ENCODE results near the gene F13A1. TPM values are rescaled to one million over a fixed set of nuclear protein-coding genes. Genes with fewer than 3 reads are reported as not detected.

Gene F13A1
- total RNA-seq, 3 donors from 2014 or later, result 11.8 to 134 (median 96.5) TPM

- TF ChIP-seq, protein P1, sequence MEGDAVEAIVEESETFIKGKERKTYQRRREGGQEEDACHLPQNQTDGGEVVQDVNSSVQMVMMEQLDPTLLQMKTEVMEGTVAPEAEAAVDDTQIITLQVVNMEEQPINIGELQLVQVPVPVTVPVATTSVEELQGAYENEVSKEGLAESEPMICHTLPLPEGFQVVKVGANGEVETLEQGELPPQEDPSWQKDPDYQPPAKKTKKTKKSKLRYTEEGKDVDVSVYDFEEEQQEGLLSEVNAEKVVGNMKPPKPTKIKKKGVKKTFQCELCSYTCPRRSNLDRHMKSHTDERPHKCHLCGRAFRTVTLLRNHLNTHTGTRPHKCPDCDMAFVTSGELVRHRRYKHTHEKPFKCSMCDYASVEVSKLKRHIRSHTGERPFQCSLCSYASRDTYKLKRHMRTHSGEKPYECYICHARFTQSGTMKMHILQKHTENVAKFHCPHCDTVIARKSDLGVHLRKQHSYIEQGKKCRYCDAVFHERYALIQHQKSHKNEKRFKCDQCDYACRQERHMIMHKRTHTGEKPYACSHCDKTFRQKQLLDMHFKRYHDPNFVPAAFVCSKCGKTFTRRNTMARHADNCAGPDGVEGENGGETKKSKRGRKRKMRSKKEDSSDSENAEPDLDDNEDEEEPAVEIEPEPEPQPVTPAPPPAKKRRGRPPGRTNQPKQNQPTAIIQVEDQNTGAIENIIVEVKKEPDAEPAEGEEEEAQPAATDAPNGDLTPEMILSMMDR (IDR thresholded peaks at IDR 0.05), result no peak
- H3K9me3 ChIP-seq, result no peaks in the 10 kb centered on the region
- ATAC-seq (no peak), DNase-seq (no peak)
- H3K4me1 ChIP-seq (ENCODE audit: low read depth), result no peaks in the 10 kb centered on the region
- H3K4me3 ChIP-seq, result no peak overlapping the region
- intact Hi-C loops (cut with DNase I, micrococcal nuclease), result no loop called here
- H3K36me3 ChIP-seq (ENCODE audit: low read depth), result no peaks in the 10 kb centered on the region
Measured at GRCh38 chr6:6177754-6178153, 142.7 kb downstream of the F13A1 start.

- H3K4me3 ChIP-seq, result no peak overlapping the region
- DNase-seq, result no peak
- no peak for ATAC-seq
- intact Hi-C loops (cut with DNase I, micrococcal nuclease), result no loop called here
- no peaks in the 10 kb centered on the region for H3K4me1 ChIP-seq (ENCODE audit: low read depth)
- H3K9me3 ChIP-seq, result no peaks in the 10 kb centered on the region
- TF ChIP-seq, protein P1 (IDR thresholded peaks at IDR 0.05), result no peak
- no peaks in the 10 kb centered on the region for H3K36me3 ChIP-seq (ENCODE audit: low read depth)
Measured at GRCh38 chr6:6176586-6177228, 143.8 kb downstream of the F13A1 start.

DNA sequence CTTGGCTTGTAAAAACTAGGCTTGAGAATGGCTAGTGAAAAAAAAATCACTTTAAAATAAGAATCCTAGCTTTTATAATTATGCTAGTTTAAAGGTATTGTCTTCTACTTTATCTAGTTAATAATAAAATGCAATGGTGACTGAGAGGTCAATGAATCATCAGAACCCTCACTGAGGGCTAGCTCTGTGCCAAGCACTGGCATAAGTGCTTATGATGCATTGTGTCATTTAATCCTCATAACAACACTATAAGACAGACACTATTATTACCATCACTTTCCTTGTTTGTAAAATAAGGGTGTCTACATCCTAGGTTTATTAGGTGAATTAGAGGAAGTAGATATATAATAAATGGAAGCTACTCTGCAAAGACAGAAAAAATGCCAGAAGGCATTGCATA lies 144.3 kb downstream of the F13A1 start:
- ATAC-seq, result no peak
- DNase-seq, result no peak
- H3K36me3 ChIP-seq (ENCODE audit: low read depth), result no peaks in the 10 kb centered on the region
- TF ChIP-seq, protein P1 (IDR thresholded peaks at IDR 0.05), result no peak
- H3K4me3 ChIP-seq, result no peak overlapping the region
- no peaks in the 10 kb centered on the region for H3K4me1 ChIP-seq (ENCODE audit: low read depth)
- intact Hi-C loops (cut with DNase I, micrococcal nuclease), result no loop called here
- H3K9me3 ChIP-seq, result no peaks in the 10 kb centered on the region

DNA sequence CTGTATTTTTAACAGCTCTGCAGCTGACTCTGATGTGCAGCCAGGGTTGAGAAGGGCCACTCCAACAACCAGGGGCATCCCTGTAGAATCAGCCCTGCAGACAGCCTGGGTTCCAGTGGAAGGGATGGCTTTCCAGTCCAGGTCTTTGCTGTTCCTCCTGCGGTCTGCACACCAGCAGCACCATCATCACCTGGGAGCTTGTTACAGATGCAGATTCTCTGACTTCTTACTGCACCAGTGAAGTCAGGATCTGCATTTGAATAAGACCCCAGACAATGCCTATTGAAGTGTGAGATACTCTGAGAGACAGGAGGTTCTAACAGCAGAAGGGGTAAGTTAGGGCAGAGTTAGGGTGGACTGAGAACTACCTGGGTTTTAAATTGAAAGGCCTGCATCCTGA lies 151.3 kb downstream of the F13A1 start:
- intact Hi-C loops (cut with DNase I, micrococcal nuclease), result no loop called here
- Histone ChIP-seq H3K36me3 (ENCODE audit: low read depth) (no peaks in the 10 kb centered on the region), H3K4me1 (ENCODE audit: low read depth) (no peaks in the 10 kb centered on the region), H3K4me3 (no peak overlapping the region), H3K9me3 (no peaks in the 10 kb centered on the region)
- no peak for ATAC-seq
- TF ChIP-seq, protein P1 (IDR thresholded peaks at IDR 0.05), result no peak
- DNase-seq, result no peak

GRCh38 chr6:6166064-6166463 lies 154.4 kb downstream of the F13A1 start:
- ATAC-seq, result no peak
- Histone ChIP-seq H3K36me3 (ENCODE audit: low read depth) (no peaks in the 10 kb centered on the region), H3K9me3 (no peaks in the 10 kb centered on the region), H3K4me1 (ENCODE audit: low read depth) (no peaks in the 10 kb centered on the region), H3K4me3 (no peak overlapping the region)
- DNase-seq, result no peak
- TF ChIP-seq, protein P1 (IDR thresholded peaks at IDR 0.05), result no peak
- intact Hi-C loops (cut with DNase I, micrococcal nuclease), result no loop called here

- TF ChIP-seq, protein P1 (IDR thresholded peaks at IDR 0.05), result no peak
- no peak overlapping the region for H3K4me3 ChIP-seq
- no peaks in the 10 kb centered on the region for H3K36me3 ChIP-seq (ENCODE audit: low read depth)
- DNase-seq, result no peak
- no peaks in the 10 kb centered on the region for H3K4me1 ChIP-seq (ENCODE audit: low read depth)
- intact Hi-C loops (cut with DNase I, micrococcal nuclease), result no loop called here
- ATAC-seq, result no peak
- no peaks in the 10 kb centered on the region for H3K9me3 ChIP-seq
Measured at GRCh38 chr6:6164367-6164766, 156.1 kb downstream of the F13A1 start.

Measured in mucosa of descending colon (tissue), 3 donors.